Stimulated activated CD8-positive, alpha-beta memory T cell treated with anti-CD3 and anti-CD28 coated beads, Interleukin-15, amount 100 ng/mL, for 24 hours (primary cell): Measurements from ENCODE around the gene HEMK1.

ENCODE experiments used
- DNase-seq: peaks from one replicate; pipeline ENCODE4 v3.0.0-alpha.2; 2020; ENCODE audit warnings: low read depth

HEMK1 gene

GRCh38 chr3:50616770-50617095, 47.4 kb downstream of the HEMK1 start:
- peak; percentile 87 for DNase-seq

- peak; percentile 27 for DNase-seq
These were observed 47.9 kb downstream of the HEMK1 start, which contains the start of gene MAPKAPK3 for GRCh38 chr3:50617096-50617791. Gene MAPKAPK3, plus strand, starts transcription at chr3:50617151. Its CDS starts 415 bp downstream, at chr3:50617566.

GRCh38 chr3:50617911-50618481, 48.7 kb downstream of the HEMK1 start:
- DNase-seq = no peak

GRCh38 chr3:50620420-50620819, 51.1 kb downstream of the HEMK1 start:
- DNase-seq = no peak

GRCh38 chr3:50620820-50621219, 51.5 kb downstream of the HEMK1 start:
- DNase-seq = no peak

- no peak for DNase-seq
These were observed 53.6 kb downstream of the HEMK1 start for GRCh38 chr3:50622881-50623280.

GRCh38 chr3:50623840-50624474, 54.6 kb downstream of the HEMK1 start:
- DNase-seq = no peak

- no peak for DNase-seq
These were observed 55.3 kb downstream of the HEMK1 start for GRCh38 chr3:50624634-50625033.

GRCh38 chr3:50625231-50626182, 56.2 kb downstream of the HEMK1 start:
- no peak for DNase-seq

- DNase-seq = no peak
These were observed 57.1 kb downstream of the HEMK1 start for GRCh38 chr3:50626401-50626800.

- no peak for DNase-seq
These were observed 58.2 kb downstream of the HEMK1 start for GRCh38 chr3:50627407-50628051.

- no peak for DNase-seq
These were observed 59.3 kb downstream of the HEMK1 start for GRCh38 chr3:50628601-50629000.

- no peak for DNase-seq
These were observed 61.1 kb downstream of the HEMK1 start for GRCh38 chr3:50630394-50630793.

GRCh38 chr3:50630877-50631276, 61.6 kb downstream of the HEMK1 start:
- no peak for DNase-seq

GRCh38 chr3:50632450-50632849, 63.1 kb downstream of the HEMK1 start:
- DNase-seq = no peak

- no peak for DNase-seq
These were observed 64.0 kb downstream of the HEMK1 start for GRCh38 chr3:50633230-50633790.

GRCh38 chr3:50635066-50635465, 65.7 kb downstream of the HEMK1 start:
- no peak for DNase-seq

- DNase-seq = no peak
These were observed 67.7 kb downstream of the HEMK1 start for GRCh38 chr3:50637011-50637410.

- no peak for DNase-seq
These were observed 68.6 kb downstream of the HEMK1 start for GRCh38 chr3:50637945-50638344.

- DNase-seq = no peak
These were observed 69.8 kb downstream of the HEMK1 start for GRCh38 chr3:50639055-50639494.

- DNase-seq = no peak
These were observed 73.1 kb downstream of the HEMK1 start for GRCh38 chr3:50642382-50642781.
